DOHH2 (cell line): ENCODE results near the gene ING1.

Source experiments
- EZH2phosphoT487 ChIP-seq: fragments of 200-600 bp; sonication (generic); IDR thresholded peaks from 2 replicates; pipeline ENCODE4 v1.6.1; 2017; ENCODE audit warnings: borderline replicate concordance, mild to moderate bottlenecking, antibody characterized with exemption, low read length, moderate library complexity, mixed read lengths
- TF ChIP-seq, protein P1 (sequence below): fragments of 200-600 bp; sonication (generic); IDR thresholded peaks from one replicate; pipeline ENCODE4 v1.5.1; 2014; ENCODE audit warnings: antibody characterized with exemption, mild to moderate bottlenecking, low read depth, low read length; ENCODE audit not compliant: poor library complexity, severe bottlenecking

- TF ChIP-seq, protein P1, sequence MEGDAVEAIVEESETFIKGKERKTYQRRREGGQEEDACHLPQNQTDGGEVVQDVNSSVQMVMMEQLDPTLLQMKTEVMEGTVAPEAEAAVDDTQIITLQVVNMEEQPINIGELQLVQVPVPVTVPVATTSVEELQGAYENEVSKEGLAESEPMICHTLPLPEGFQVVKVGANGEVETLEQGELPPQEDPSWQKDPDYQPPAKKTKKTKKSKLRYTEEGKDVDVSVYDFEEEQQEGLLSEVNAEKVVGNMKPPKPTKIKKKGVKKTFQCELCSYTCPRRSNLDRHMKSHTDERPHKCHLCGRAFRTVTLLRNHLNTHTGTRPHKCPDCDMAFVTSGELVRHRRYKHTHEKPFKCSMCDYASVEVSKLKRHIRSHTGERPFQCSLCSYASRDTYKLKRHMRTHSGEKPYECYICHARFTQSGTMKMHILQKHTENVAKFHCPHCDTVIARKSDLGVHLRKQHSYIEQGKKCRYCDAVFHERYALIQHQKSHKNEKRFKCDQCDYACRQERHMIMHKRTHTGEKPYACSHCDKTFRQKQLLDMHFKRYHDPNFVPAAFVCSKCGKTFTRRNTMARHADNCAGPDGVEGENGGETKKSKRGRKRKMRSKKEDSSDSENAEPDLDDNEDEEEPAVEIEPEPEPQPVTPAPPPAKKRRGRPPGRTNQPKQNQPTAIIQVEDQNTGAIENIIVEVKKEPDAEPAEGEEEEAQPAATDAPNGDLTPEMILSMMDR = no peak
- no peak for TF ChIP-seq EZH2phosphoT487
Measured at GRCh38 chr13:110690516-110690915, 23.0 kb upstream of the ING1 start.
